Neutrophil (primary cell): ENCODE results near the gene TEX35.

Experiments
- H3K27ac ChIP-seq: fragments of 200-600 bp; sonication (generic); 2 replicates; pipeline ENCODE4 v1.5.1; 2016; ENCODE audit warnings: mild to moderate bottlenecking, moderate library complexity
- H3K27me3 ChIP-seq: fragments of 200-600 bp; sonication (generic); 2 replicates; pipeline ENCODE4 v1.6.0; 2016; ENCODE audit warnings: mild to moderate bottlenecking
- H3K36me3 ChIP-seq: fragments of 200-600 bp; sonication (generic); 2 replicates; pipeline ENCODE4 v1.5.1; 2017
- H3K4me1 ChIP-seq, 2 experiments: fragments of 200-600 bp in 1 of 2; sonication (generic) in 1 of 2; 1 replicate in 1 of 2; 2 replicates in 1 of 2; pipeline versions ENCODE4 v1.5.1 to v1.6.1; 2013 to 2016; ENCODE audit warnings: low read depth in 1 of 2, low read length in 1 of 2, mild to moderate bottlenecking in 1 of 2, moderate library complexity in 1 of 2; ENCODE audit not compliant: control insufficient read depth in 1 of 2, insufficient read depth in 1 of 2
- H3K4me3 ChIP-seq, 2 experiments: fragments of 200-600 bp in 1 of 2; sonication (generic) in 1 of 2; 1 replicate in 1 of 2; 2 replicates in 1 of 2; pipeline ENCODE4 v1.5.1; 2013 to 2016; ENCODE audit warnings: low read depth in 1 of 2, low read length in 1 of 2, mild to moderate bottlenecking in 1 of 2, moderate library complexity in 1 of 2
- H3K9me3 ChIP-seq: fragments of 200-600 bp; sonication (generic); 2 replicates; pipeline ENCODE4 v1.5.1; 2016
- TF ChIP-seq, protein P1 (sequence below): fragments of 200-600 bp; sonication (generic); IDR thresholded peaks from 2 replicates; pipeline ENCODE4 v1.5.1; 2016; ENCODE audit warnings: antibody characterized with exemption

Gene TEX35

DNA sequence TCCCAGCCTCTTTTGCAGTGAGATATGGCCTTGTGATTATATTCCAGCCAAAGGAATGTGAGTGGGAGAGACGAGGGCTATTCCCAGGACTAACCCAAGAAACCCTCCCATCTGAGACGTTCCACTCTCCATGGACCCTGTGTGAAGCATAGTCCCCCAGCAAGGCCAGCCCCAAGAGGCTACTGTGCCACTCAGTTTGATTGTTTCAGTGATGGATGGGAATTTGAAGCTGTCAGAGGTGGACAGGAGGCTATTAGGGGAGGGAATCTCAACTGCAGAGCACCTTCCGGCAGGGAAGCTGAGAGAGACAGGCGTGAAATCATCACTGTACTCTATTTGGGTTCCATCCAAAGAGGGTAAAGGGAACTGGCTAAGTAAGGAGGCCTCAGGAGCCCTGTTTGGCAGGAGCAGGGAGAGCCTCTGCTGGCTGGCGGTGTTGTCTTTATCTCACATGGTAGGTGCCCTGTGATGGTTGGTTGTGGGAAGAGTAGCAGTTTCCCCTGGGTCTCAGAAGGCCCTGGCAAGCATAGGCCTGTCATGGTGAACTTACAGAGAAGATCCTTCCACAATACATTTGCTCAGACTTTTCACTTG lies 3.4 kb upstream of the TEX35 start:
- H3K27me3 ChIP-seq: no peaks in the 10 kb centered on the region
- H3K27ac ChIP-seq: no peak overlapping the region
- no peaks in the 10 kb centered on the region for H3K4me1 ChIP-seq
- no peaks in the 10 kb centered on the region for H3K9me3 ChIP-seq
- no peaks in the 10 kb centered on the region for H3K36me3 ChIP-seq
- H3K4me3 ChIP-seq: no peak overlapping the region
- TF ChIP-seq, protein P1, sequence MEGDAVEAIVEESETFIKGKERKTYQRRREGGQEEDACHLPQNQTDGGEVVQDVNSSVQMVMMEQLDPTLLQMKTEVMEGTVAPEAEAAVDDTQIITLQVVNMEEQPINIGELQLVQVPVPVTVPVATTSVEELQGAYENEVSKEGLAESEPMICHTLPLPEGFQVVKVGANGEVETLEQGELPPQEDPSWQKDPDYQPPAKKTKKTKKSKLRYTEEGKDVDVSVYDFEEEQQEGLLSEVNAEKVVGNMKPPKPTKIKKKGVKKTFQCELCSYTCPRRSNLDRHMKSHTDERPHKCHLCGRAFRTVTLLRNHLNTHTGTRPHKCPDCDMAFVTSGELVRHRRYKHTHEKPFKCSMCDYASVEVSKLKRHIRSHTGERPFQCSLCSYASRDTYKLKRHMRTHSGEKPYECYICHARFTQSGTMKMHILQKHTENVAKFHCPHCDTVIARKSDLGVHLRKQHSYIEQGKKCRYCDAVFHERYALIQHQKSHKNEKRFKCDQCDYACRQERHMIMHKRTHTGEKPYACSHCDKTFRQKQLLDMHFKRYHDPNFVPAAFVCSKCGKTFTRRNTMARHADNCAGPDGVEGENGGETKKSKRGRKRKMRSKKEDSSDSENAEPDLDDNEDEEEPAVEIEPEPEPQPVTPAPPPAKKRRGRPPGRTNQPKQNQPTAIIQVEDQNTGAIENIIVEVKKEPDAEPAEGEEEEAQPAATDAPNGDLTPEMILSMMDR: no peak

- H3K36me3 ChIP-seq: no peaks in the 10 kb centered on the region
- no peak overlapping the region for H3K27ac ChIP-seq
- no peaks in the 10 kb centered on the region for H3K27me3 ChIP-seq
- TF ChIP-seq, protein P1: no peak
- H3K9me3 ChIP-seq: no peaks in the 10 kb centered on the region
- H3K4me3 ChIP-seq: no peak overlapping the region
- H3K4me1 ChIP-seq: no peaks in the 10 kb centered on the region
Measured at GRCh38 chr1:178510155-178510554, 2.8 kb upstream of the TEX35 start.

DNA sequence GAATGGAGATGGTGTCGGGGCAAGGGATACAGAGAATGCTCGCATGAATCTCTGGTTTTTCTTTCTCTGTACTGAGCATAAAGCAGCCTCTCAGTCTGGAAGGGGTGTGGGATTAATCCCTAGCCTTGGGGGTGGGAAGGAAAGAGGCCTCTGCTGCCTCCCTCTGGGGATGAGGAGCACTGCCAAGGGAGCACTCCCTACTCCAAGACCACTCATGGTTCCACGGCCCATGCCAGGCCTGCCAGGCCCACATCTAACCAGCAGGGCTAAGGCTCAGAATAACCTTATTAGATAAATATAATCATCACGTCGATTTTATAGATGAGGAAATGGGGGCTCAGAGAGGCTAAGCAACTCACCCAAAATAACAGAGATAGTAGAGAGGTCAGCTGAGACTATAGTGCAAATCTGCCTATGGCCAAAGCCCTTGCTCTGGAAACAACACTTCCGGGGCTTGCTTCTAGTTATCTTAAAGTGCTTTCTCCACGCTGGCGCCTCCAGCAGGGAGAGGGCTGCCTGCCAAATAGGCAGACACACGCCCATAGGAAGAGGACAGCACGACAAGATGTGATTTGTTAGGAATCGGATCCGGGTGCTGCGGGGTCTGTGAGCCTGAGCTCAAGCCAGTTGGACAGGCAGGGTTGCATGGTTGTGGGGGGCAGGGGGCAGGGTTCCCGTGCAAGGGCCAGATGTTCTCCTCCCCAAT lies 522 bp downstream of the TEX35 start:
- no peaks in the 10 kb centered on the region for H3K9me3 ChIP-seq
- no peak overlapping the region for H3K27ac ChIP-seq
- no peaks in the 10 kb centered on the region for H3K36me3 ChIP-seq
- no peaks in the 10 kb centered on the region for H3K27me3 ChIP-seq
- H3K4me3 ChIP-seq: no peak overlapping the region
- TF ChIP-seq, protein P1: no peak
- no peaks in the 10 kb centered on the region for H3K4me1 ChIP-seq

GRCh38 chr1:178516110-178516509 lies 3.2 kb downstream of the TEX35 start:
- H3K27me3 ChIP-seq: no peaks in the 10 kb centered on the region
- H3K27ac ChIP-seq: no peak overlapping the region
- no peaks in the 10 kb centered on the region for H3K9me3 ChIP-seq
- H3K4me3 ChIP-seq: no peak overlapping the region
- H3K4me1 ChIP-seq: no peaks in the 10 kb centered on the region
- H3K36me3 ChIP-seq: no peaks in the 10 kb centered on the region
- TF ChIP-seq, protein P1: no peak

- Histone ChIP-seq H3K27ac (no peak overlapping the region), H3K9me3 (no peaks in the 10 kb centered on the region), H3K4me3 (no peak overlapping the region), H3K36me3 (no peaks in the 10 kb centered on the region), H3K4me1 (no peaks in the 10 kb centered on the region), H3K27me3 (no peaks in the 10 kb centered on the region)
- TF ChIP-seq, protein P1: no peak
Measured at GRCh38 chr1:178518894-178519293, 6.0 kb downstream of the TEX35 start.
